Upper lobe of right lung (tissue), 1 donor: ENCODE measurements around the gene ORC3. TPM values are rescaled to one million over a fixed set of nuclear protein-coding genes. Genes with fewer than 3 reads are reported as not detected.
"Not testable (repeated sequence)": the region's sequence is repeated elsewhere in the genome, so short reads cannot be mapped to it uniquely, and the experiment has no call there.

ENCODE experiments used
- ATAC-seq: fragments of 200-7000 bp; cut with Tn5 transposase; one replicate; pipeline ENCODE4 v1.9.1; 2020; ENCODE audit warnings: mild to moderate bottlenecking, moderate library complexity
- DNase-seq: peaks from one replicate; pipeline ENCODE4 v3.0.0-alpha.2; 2020
- H3K27ac ChIP-seq: fragments of 200-600 bp; one replicate; pipeline ENCODE4 v1.8.0; 2022
- H3K27me3 ChIP-seq: fragments of 200-600 bp; one replicate; pipeline ENCODE4 v1.8.0; 2022; ENCODE audit warnings: mild to moderate bottlenecking
- H3K36me3 ChIP-seq: fragments of 200-600 bp; one replicate; pipeline ENCODE4 v1.8.0; 2022
- H3K4me1 ChIP-seq: fragments of 200-600 bp; one replicate; pipeline ENCODE4 v1.8.0; 2022
- H3K4me3 ChIP-seq: fragments of 200-600 bp; one replicate; pipeline ENCODE4 v1.8.0; 2022; ENCODE audit warnings: mild to moderate bottlenecking
- H3K9me3 ChIP-seq: fragments of 200-600 bp; one replicate; pipeline ENCODE4 v1.8.0; 2022
- CTCF ChIP-seq: fragments of 200-600 bp; IDR thresholded peaks from one replicate; pipeline ENCODE4 v1.8.0; 2022; ENCODE audit warnings: antibody characterized with exemption
- intact Hi-C: fragments of 100-400 bp; cut with DNase I; formaldehyde crosslinking; loops from one replicate; pipeline ENCODE4 v1.11.0; 2022
- total RNA-seq: library from RNA; stranded (reverse); fragmentation: NEBNext Ultra II Directional; extraction: Animal tissue kit (Norgen Biotek cat#: 25700); gene quantifications from one replicate; pipeline ENCODE4 v1.2.1, GENCODE V29; 2021
- donor health status: DM: no; HTN: yes; CAD: no; lungs with severe emphysema.

ORC3 gene
- total RNA-seq, 1 donor from 2014 or later = 16.2 TPM

- no peak for DNase-seq
- intact Hi-C loops = no loop called here
Observed at GRCh38 chr6:87600576-87600975, 10.6 kb downstream of the ORC3 start.

GRCh38 chr6:87606199-87606598, 16.3 kb downstream of the ORC3 start:
- DNase-seq = no peak
- no peak for ATAC-seq
- no peaks in the 10 kb centered on the region for H3K4me1 ChIP-seq
- intact Hi-C loops = no loop called here
- H3K27me3 ChIP-seq = no peaks in the 10 kb centered on the region
- peaks cover 38% of the 10 kb centered on the region for H3K36me3 ChIP-seq
- H3K4me3 ChIP-seq = no peak overlapping the region
- TF ChIP-seq CTCF = no peak
- no peak overlapping the region for H3K27ac ChIP-seq
- no peaks in the 10 kb centered on the region for H3K9me3 ChIP-seq

More at GRCh38 chr6:87600576-87600975, 10.6 kb downstream of the ORC3 start:
- Histone ChIP-seq H3K4me1 (no peaks in the 10 kb centered on the region), H3K4me3 (no peak overlapping the region), H3K36me3 (peaks cover 12% of the 10 kb centered on the region), H3K27ac (no peak overlapping the region), H3K9me3 (no peaks in the 10 kb centered on the region), H3K27me3 (no peaks in the 10 kb centered on the region)
- no peak for TF ChIP-seq CTCF
- no peak for ATAC-seq

GRCh38 chr6:87608802-87609201, 18.9 kb downstream of the ORC3 start:
- ATAC-seq (no peak), DNase-seq (no peak)
- Histone ChIP-seq H3K36me3 (peaks cover 52% of the 10 kb centered on the region), H3K9me3 (no peaks in the 10 kb centered on the region), H3K4me3 (no peak overlapping the region), H3K27ac (no peak overlapping the region), H3K27me3 (no peaks in the 10 kb centered on the region), H3K4me1 (no peaks in the 10 kb centered on the region)
- intact Hi-C loops = no loop called here
- TF ChIP-seq CTCF = no peak

GRCh38 chr6:87613018-87613417, 23.1 kb downstream of the ORC3 start:
- intact Hi-C loops, H3K27ac ChIP-seq, H3K4me3 ChIP-seq, H3K9me3 ChIP-seq, DNase-seq, H3K4me1 ChIP-seq, ATAC-seq, H3K27me3 ChIP-seq: not testable (repeated sequence)
- peaks cover 45% of the 10 kb centered on the region for H3K36me3 ChIP-seq

- Histone ChIP-seq H3K4me3 (no peak overlapping the region), H3K9me3 (no peaks in the 10 kb centered on the region), H3K4me1 (no peaks in the 10 kb centered on the region), H3K36me3 (peaks cover 36% of the 10 kb centered on the region), H3K27ac (no peak overlapping the region), H3K27me3 (no peaks in the 10 kb centered on the region)
- intact Hi-C loops = no loop called here
- DNase-seq = no peak
- no peak for TF ChIP-seq CTCF
- ATAC-seq = no peak
Observed at GRCh38 chr6:87617405-87617804, 27.5 kb downstream of the ORC3 start.

GRCh38 chr6:87618531-87618930, 28.6 kb downstream of the ORC3 start:
- H3K27me3 ChIP-seq = no peaks in the 10 kb centered on the region
- no peaks in the 10 kb centered on the region for H3K9me3 ChIP-seq
- H3K4me1 ChIP-seq = no peaks in the 10 kb centered on the region
- TF ChIP-seq CTCF = no peak
- DNase-seq (no peak), ATAC-seq (no peak)
- H3K27ac ChIP-seq = no peak overlapping the region
- H3K4me3 ChIP-seq = no peak overlapping the region
- intact Hi-C loops = no loop called here
- peaks cover 37% of the 10 kb centered on the region for H3K36me3 ChIP-seq
